Activated naive CD4-positive, alpha-beta T cell treated with anti-CD3 and anti-CD28 coated beads for 36 hours (primary cell): ENCODE results near the gene CRACR2B. TPM values are rescaled to one million over a fixed set of nuclear protein-coding genes. Genes with fewer than 3 reads are reported as not detected.

Source experiments
- total RNA-seq, 2 experiments: library from RNA; stranded (reverse); gene quantifications; one replicate each; pipeline ENCODE4 v1.2.3, GENCODE V29; 2021

Gene CRACR2B
- total RNA-seq, 2 experiments from 2014 or later: 0.32 to 0.41 TPM

Other genes with a start within 250 kb of the CRACR2B start
- gene IRF7, start 212.0 kb upstream of the CRACR2B start, total RNA-seq: 10 to 100 TPM; 83.2 to 92.7 TPM
- gene CDHR5, start 203.0 kb upstream of the CRACR2B start, total RNA-seq: not detected
- not detected for gene SCT, start 200.7 kb upstream of the CRACR2B start, total RNA-seq
- gene DRD4, start 190.7 kb upstream of the CRACR2B start, total RNA-seq: 1 to 10 TPM; 1.0 to 1.2 TPM
- gene DEAF1, start 132.7 kb upstream of the CRACR2B start, total RNA-seq: 10 to 100 TPM; 57.5 to 67.9 TPM
- 1 to 10 TPM; 5.6 to 6.0 TPM for gene TMEM80, start 132.1 kb upstream of the CRACR2B start, total RNA-seq
- gene EPS8L2, start 121.7 kb upstream of the CRACR2B start, total RNA-seq: 1 to 10 TPM; 7.1 to 8.1 TPM
- 100 to 1,000 TPM; 327 to 360 TPM for gene TALDO1, start 80.5 kb upstream of the CRACR2B start, total RNA-seq
- 10 to 100 TPM; 33.0 to 34.3 TPM for gene GATD1, start 50.4 kb upstream of the CRACR2B start, total RNA-seq
- gene CEND1, start 37.8 kb upstream of the CRACR2B start, total RNA-seq: under 1 TPM in 1 of 2 experiments, not detected in 1; 0.17 TPM
- 10 to 100 TPM; 19.1 to 21.8 TPM for gene SLC25A22, start 29.6 kb upstream of the CRACR2B start, total RNA-seq
- 10 to 100 TPM; 43.2 to 45.2 TPM for gene PIDD1, start 22.7 kb upstream of the CRACR2B start, total RNA-seq
- gene RPLP2, start 18.0 kb upstream of the CRACR2B start, total RNA-seq: 1,000 to 10,000 TPM; 3,807 to 3,940 TPM
- gene PNPLA2, start 9.0 kb upstream of the CRACR2B start, total RNA-seq: 10 to 100 TPM; 15.5 to 22.6 TPM
- 10 to 100 TPM; 16.3 to 18.1 TPM for gene CD151, start 5.0 kb downstream of the CRACR2B start, total RNA-seq
- 10 to 100 TPM; 68.1 to 68.2 TPM for gene POLR2L, start 14.6 kb downstream of the CRACR2B start, total RNA-seq
- 1 to 10 TPM; 5.0 to 6.3 TPM for gene TSPAN4, start 14.9 kb downstream of the CRACR2B start, total RNA-seq
- gene CHID1, start 82.9 kb downstream of the CRACR2B start, total RNA-seq: 10 to 100 TPM; 51.8 to 56.3 TPM
- gene AP2A2, start 98.0 kb downstream of the CRACR2B start, total RNA-seq: 10 to 100 TPM; 34.6 to 36.6 TPM
- not detected for gene MUC6, start 208.8 kb downstream of the CRACR2B start, total RNA-seq
- gene MUC2, start 247.0 kb downstream of the CRACR2B start, total RNA-seq: not detected